Heart right ventricle (tissue), 16 donors: ENCODE data around the gene SEPSECS. TPM values are rescaled to one million over a fixed set of nuclear protein-coding genes. Genes with fewer than 3 reads are reported as not detected.
"Not testable (repeated sequence)": the region's sequence is repeated elsewhere in the genome, so short reads cannot be mapped to it uniquely, and the experiment has no call there.

Experiments
- ATAC-seq, 8 donors: fragments of 200-7000 bp; cut with Tn5 transposase; one replicate each; pipeline ENCODE4 v1.9.1; 2020; ENCODE audit warnings: mild to moderate bottlenecking in 8 of 8, moderate library complexity in 8 of 8, moderate number of reproducible peaks in 1 of 8
- DNase-seq, 2 donors: peaks; one replicate each; pipeline ENCODE4 v3.0.0-alpha.2; 2020
- H3K27ac ChIP-seq, 10 donors: fragments of 200-600 bp; sonication (generic) in 2 of 10; one replicate each; pipeline versions ENCODE4 v1.5.0 to v1.8.0; 2020 to 2022; ENCODE audit warnings: mild to moderate bottlenecking in 3 of 10
- H3K27me3 ChIP-seq, 7 donors: fragments of 200-600 bp; one replicate each; pipeline ENCODE4 v1.8.0; 2021 to 2022; ENCODE audit warnings: mild to moderate bottlenecking in 2 of 7
- H3K36me3 ChIP-seq, 9 donors: fragments of 200-600 bp; sonication (generic) in 1 of 9; one replicate each; pipeline versions ENCODE4 v1.5.0 to v1.8.0; 2020 to 2022; ENCODE audit warnings: mild to moderate bottlenecking in 2 of 9
- H3K4me1 ChIP-seq, 9 donors: fragments of 200-600 bp; sonication (generic) in 1 of 9; one replicate each; pipeline versions ENCODE4 v1.5.0 to v1.8.0; 2020 to 2022; ENCODE audit warnings: mild to moderate bottlenecking in 4 of 9
- H3K4me3 ChIP-seq, 10 donors: fragments of 200-600 bp; sonication (generic) in 2 of 10; one replicate each; pipeline versions ENCODE4 v1.5.0 to v1.8.0; 2020 to 2022; ENCODE audit warnings: mild to moderate bottlenecking in 7 of 10, moderate library complexity in 2 of 10
- H3K9me3 ChIP-seq, 11 donors: fragments of 200-600 bp in 10 of 11; sonication (generic) in 2 of 11; one replicate each; pipeline versions ENCODE4 v1.5.0 to v1.8.0; 2013 to 2022; ENCODE audit warnings: mild to moderate bottlenecking in 2 of 11, control low read depth in 1 of 11, moderate library complexity in 1 of 11
- WGBS, 2 donors: extraction: QIAGEN DNeasy Blood & Tissue Kit; methylation state at CpG; one replicate each; pipeline ENCODE4 v1.1.7; 2013; ENCODE audit warnings: inconsistent platforms in 1 of 2; 5-methylcytosine and 5-hydroxymethylcytosine counted together
- intact Hi-C, 10 donors: fragments of 100-400 bp; cut with DNase I; formaldehyde crosslinking; loops; one replicate each; pipeline versions ENCODE4 v1.11.1 to v1.14.2; 2022
- polyA plus RNA-seq, 2 donors: library from polyadenylated mRNA; stranded (reverse); fragments of 200-250 nt; gene quantifications; one replicate each; pipeline ENCODE4 v1.2.3, GENCODE V29; 2013
- total RNA-seq, 10 donors: library from RNA; stranded (reverse); fragmentation: NEBNext Ultra II Directional in 3 of 10; extraction: Animal tissue kit (Norgen Biotek cat#: 25700) in 3 of 10; gene quantifications; one replicate each; pipeline versions ENCODE4 v1.2.1 to v1.2.4, GENCODE V29; 2021 to 2023
- TF ChIP-seq, protein P1 (sequence below), 9 donors: fragments of 200-600 bp; sonication (generic) in 2 of 9; IDR thresholded peaks; one replicate each; pipeline versions ENCODE4 v1.5.0 to v1.8.0; 2021 to 2022; ENCODE audit warnings: antibody characterized with exemption in 9 of 9, mild to moderate bottlenecking in 5 of 9, moderate library complexity in 1 of 9
- donor health status: Arrhythmogenic right ventricular cardiomyopathy.
- donor health status: ischemic (EF 13 %, LVEDD 7.1; RV severe dilation, severe dysfunction).
- donor health status: healthy with polysubstance abuse.
- donor health status: DM: no; HTN: yes; CAD: no.
- donor health status: DM: no; HTN: no; CAD: no.
- donor health status: ischemic (EF 25% LVEDD 6.9; RV normal size, moderate dysfunction).
- donor health status: ischemic (EF 25% LVEDD 5.7; RV mildly dilated, moderate dysfunction).
- donor health status: healthy.
- donor health status: DM: yes; HTN: yes; CAD: no.
- donor health status: Ischemic cardiomyopathy.
- donor health status: ischemic (EF 35%, LVEDD 5.7; RV mildly dilated, moderate dysfunction).
- donor health status: nonischemic (EF 11% LVEDD 7.7; RV severe dilation, severe dysfunction).
- donor health status: DM: yes; HTN: yes; CAD: no.
- donor health status: PGD.
- donor health status: ischemic (EF 29% LVEDD 5.4; RV normal size, mild dysfunction).
- donor health status: nonischemic (EF 23%, LVEDD 6.1; RV moderate dilation, normal function).

The SEPSECS gene
- total and polyA plus RNA-seq, 12 donors, result 1.3 to 9.1 (median 6.0) TPM

DNA sequence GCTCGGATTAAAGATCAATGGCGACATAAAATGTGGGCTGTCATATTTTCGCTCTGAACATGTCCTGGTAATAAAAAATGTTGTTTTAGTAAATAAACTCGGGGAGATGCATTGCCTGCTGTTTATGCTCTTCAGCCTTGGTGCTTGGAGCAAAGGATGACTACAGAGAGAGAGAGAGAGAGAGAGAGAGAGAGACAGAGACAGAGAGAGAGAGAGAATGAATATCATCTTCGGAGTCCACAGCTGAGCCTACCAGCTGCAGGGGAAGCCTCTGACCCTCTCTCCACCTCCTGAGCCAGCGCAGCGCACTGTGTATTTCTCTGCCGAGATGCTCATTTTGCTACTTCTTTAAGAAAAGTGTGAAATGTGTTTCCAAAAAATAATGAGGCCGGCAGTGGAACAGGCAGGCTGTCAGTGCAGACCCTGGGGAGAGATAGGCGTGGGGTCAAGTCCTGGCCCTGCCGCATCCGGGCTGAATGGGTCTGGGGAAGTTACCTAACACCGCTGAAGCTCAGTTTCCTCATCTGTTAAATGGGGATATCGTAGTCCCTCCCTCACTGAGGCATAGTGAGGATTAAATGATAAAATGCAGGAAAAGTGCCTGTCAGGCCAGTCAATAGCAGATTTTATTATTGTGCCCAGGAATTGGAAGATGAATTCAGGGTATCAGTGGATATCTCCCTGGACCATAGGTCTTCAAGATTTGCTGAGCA, 71.0 kb downstream of the SEPSECS start:
- peaks cover 0 to 30% (median 0%) of the 10 kb centered on the region in 7 donors for H3K27me3 ChIP-seq
- intact Hi-C loops, result no loop called here
- H3K36me3 ChIP-seq, result no peaks in the 10 kb centered on the region
- 55 to 62% methylated on average over 14 of the region's 14 CpGs for WGBS, 2 donors
- TF ChIP-seq, protein P1, sequence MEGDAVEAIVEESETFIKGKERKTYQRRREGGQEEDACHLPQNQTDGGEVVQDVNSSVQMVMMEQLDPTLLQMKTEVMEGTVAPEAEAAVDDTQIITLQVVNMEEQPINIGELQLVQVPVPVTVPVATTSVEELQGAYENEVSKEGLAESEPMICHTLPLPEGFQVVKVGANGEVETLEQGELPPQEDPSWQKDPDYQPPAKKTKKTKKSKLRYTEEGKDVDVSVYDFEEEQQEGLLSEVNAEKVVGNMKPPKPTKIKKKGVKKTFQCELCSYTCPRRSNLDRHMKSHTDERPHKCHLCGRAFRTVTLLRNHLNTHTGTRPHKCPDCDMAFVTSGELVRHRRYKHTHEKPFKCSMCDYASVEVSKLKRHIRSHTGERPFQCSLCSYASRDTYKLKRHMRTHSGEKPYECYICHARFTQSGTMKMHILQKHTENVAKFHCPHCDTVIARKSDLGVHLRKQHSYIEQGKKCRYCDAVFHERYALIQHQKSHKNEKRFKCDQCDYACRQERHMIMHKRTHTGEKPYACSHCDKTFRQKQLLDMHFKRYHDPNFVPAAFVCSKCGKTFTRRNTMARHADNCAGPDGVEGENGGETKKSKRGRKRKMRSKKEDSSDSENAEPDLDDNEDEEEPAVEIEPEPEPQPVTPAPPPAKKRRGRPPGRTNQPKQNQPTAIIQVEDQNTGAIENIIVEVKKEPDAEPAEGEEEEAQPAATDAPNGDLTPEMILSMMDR (IDR thresholded peaks at IDR 0.05), result no peak
- peaks cover 4 to 49% (median 29%) of the 10 kb centered on the region in 9 donors for H3K4me1 ChIP-seq
- peak overlapping the region in 7 of 10 donors; percentile 70 to 91 (median 81) for H3K27ac ChIP-seq
- ATAC-seq, result peak in 6 of 8 donors; percentile 4 to 57 (median 40)
- no peak for DNase-seq
- peak overlapping the region in 8 of 10 donors; percentile 31 to 56 (median 46) for H3K4me3 ChIP-seq
- peaks cover 0 to 10% (median 2%) of the 10 kb centered on the region in 11 donors for H3K9me3 ChIP-seq

DNA sequence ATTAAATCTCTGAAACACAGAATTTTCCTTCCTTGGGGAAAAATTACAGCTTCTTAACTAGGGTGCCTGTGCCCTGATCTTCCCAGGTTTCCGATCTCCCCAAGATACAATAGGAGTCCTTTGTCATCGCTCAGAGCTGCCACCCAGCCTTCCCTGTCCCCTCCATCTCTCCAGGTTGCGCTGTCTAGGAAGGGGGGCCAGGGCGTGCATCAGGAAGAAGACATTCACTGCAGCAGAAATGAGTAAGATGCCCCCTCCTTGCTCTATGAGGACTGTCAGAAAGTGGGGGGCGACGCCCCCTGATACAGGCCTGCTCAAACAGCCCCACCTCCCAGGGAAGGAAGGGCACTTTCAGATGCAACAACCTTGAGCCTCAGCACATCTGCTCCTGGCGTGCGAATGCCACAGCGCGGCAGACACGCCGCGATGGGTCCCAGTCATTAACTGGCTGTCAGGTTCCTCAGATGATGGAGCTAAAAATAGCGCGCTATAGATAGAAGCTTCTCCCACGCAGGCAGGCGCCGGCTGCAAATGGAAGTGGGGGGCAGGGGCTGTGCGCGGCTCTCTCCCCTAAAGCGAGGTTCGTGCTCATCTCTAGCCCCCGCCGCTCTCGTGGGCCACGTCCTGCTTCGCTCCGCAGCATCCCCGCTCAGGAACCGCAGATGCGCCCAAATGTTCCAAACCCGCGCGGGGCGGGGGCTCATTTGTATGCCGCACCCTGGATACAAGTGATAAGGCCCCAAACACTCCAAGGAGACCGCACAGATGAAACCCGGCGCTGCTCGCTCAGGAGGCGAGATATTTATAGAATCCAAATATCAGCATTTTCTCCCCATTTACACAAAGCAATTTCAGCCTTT, 71.9 kb downstream of the SEPSECS start:
- WGBS, 2 donors, result 6 to 7% methylated on average over 41 of the region's 41 CpGs
- H3K4me1 ChIP-seq, result peaks cover 4 to 49% (median 29%) of the 10 kb centered on the region in 9 donors
- TF ChIP-seq, protein P1 (IDR thresholded peaks at IDR 0.05), result peak in 1 of 9 donors; percentile 15
- DNase-seq (peak; percentile 53 to 56), ATAC-seq (peak; percentile 72 to 92 (median 90))
- H3K27me3 ChIP-seq, result peaks cover 0 to 30% (median 0%) of the 10 kb centered on the region in 7 donors
- peaks cover 0 to 5% (median 2%) of the 10 kb centered on the region in 11 donors for H3K9me3 ChIP-seq
- peak overlapping the region in 9 of 10 donors; percentile 13 to 91 (median 75) for H3K27ac ChIP-seq
- H3K4me3 ChIP-seq, result peak overlapping the region in 9 of 10 donors; percentile 29 to 56 (median 45)
- intact Hi-C loops, result no loop called here
- no peaks in the 10 kb centered on the region for H3K36me3 ChIP-seq

GRCh38 chr4:25085671-25086070, 74.6 kb downstream of the SEPSECS start:
- 51 to 64% methylated on average over 4 of the region's 4 CpGs for WGBS, 2 donors
- Histone ChIP-seq H3K27ac (peak overlapping the region in 6 of 10 donors; percentile 1 to 87 (median 34)), H3K36me3 (no peaks in the 10 kb centered on the region), H3K4me3 (no peak overlapping the region), H3K9me3 (no peaks in the 10 kb centered on the region), H3K27me3 (peaks cover 0 to 30% (median 0%) of the 10 kb centered on the region in 7 donors), H3K4me1 (peaks cover 4 to 57% (median 29%) of the 10 kb centered on the region in 9 donors)
- intact Hi-C loops, result no loop called here
- peak in 1 of 2 donors; percentile 42 for DNase-seq
- peak in 5 of 8 donors; percentile 2 to 43 (median 8) for ATAC-seq
- TF ChIP-seq, protein P1 (IDR thresholded peaks at IDR 0.05), result no peak

DNA sequence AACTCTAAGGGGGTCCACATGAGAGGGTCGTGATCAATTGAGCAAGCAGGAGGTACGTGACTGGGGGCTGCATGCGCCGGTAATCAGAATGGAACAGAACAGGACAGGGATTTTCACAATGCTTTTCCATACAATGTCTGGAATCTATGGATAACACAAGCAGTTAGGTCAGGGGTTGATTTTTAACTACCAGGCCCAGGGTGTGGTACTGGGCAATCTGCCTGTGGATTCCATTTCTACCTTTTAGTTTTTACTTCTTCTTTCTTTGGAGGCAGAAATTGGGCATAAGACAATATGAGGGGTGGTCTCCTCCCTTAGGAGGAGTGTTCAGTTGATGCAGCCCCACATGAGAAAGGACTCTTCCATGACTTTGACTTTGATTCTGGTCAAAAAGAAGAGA, 76.8 kb downstream of the SEPSECS start:
- 92 to 96% methylated on average over 4 of the region's 4 CpGs for WGBS, 2 donors

More for the DNA sequence above, 76.8 kb downstream of the SEPSECS start:
- ATAC-seq, H3K36me3 ChIP-seq, H3K4me3 ChIP-seq, intact Hi-C loops, H3K9me3 ChIP-seq, DNase-seq, H3K27ac ChIP-seq: not testable (repeated sequence)
- Histone ChIP-seq H3K27me3 (peaks cover 0 to 15% (median 0%) of the 10 kb centered on the region in 7 donors), H3K4me1 (peaks cover 2 to 53% (median 27%) of the 10 kb centered on the region in 9 donors)
